Measurements from ENCODE around the gene EXOSC5. TPM values are rescaled to one million over a fixed set of nuclear protein-coding genes. Genes with fewer than 3 reads are reported as not detected.

The EXOSC5 gene
- polyA plus RNA-seq, 1 experiment, result 7.8 TPM

- ChIA-PET CTCF (interaction anchor here (0.9 to 1.9 kb wide), 3 partner anchors 23 to 167 kb away, joined by 3 to 11 read pairs (median 5); no protein-coding TSS in a partner anchor), POLR2A (interaction anchor here (2.1 kb wide), 1 partner anchor 13 kb away, joined by 7 read pairs; the partner anchor contains the start of gene DMAC2)
These were observed 29.1 kb upstream of the EXOSC5 start for GRCh38 chr19:41426116-41426841.

GRCh38 chr19:41425174-41426115 is 28.3 kb upstream of the EXOSC5 start:
- DNase-seq (ENCODE audit: low read depth, low spot score), result no peak
- Histone ChIP-seq H3K9me3 (ENCODE audit: control insufficient read depth, insufficient read depth, low read length) (no peaks in the 10 kb centered on the region; the same call in 1 of the 2 replicates), H3K27ac (ENCODE audit: low read depth, low read length) (no peak overlapping the region), H3K27me3 (ENCODE audit: control insufficient read depth, insufficient read depth, low read length) (no peaks in the 10 kb centered on the region), H3K4me3 (ENCODE audit: low read depth, low read length) (no peak overlapping the region)
- ChIA-PET POLR2A (no interaction called here), CTCF (no interaction called here)
- no peak for TF ChIP-seq CTCF (IDR thresholded peaks at IDR 0.05; ENCODE audit: low read depth, low read length)

More at GRCh38 chr19:41426116-41426841, 29.1 kb upstream of the EXOSC5 start:
- DNase-seq (ENCODE audit: low read depth, low spot score), result no peak
- Histone ChIP-seq H3K27ac (ENCODE audit: low read depth, low read length) (no peak overlapping the region), H3K9me3 (ENCODE audit: control insufficient read depth, insufficient read depth, low read length) (no peaks in the 10 kb centered on the region; the same call in 1 of the 2 replicates), H3K27me3 (ENCODE audit: control insufficient read depth, insufficient read depth, low read length) (no peaks in the 10 kb centered on the region), H3K4me3 (ENCODE audit: low read depth, low read length) (peak overlapping the region; percentile 55)
- no peak for TF ChIP-seq CTCF (IDR thresholded peaks at IDR 0.05; ENCODE audit: low read depth, low read length)

GRCh38 chr19:41424335-41425173 is 27.4 kb upstream of the EXOSC5 start:
- no peak for TF ChIP-seq CTCF (IDR thresholded peaks at IDR 0.05; ENCODE audit: low read depth, low read length)
- DNase-seq (ENCODE audit: low read depth, low spot score), result no peak
- no peaks in the 10 kb centered on the region; the same call in 1 of the 2 replicates for H3K9me3 ChIP-seq (ENCODE audit: control insufficient read depth, insufficient read depth, low read length)
- CTCF ChIA-PET, result interaction anchor here (0.6 kb wide), 1 partner anchor 450 kb away, joined by 3 read pairs; no protein-coding TSS in a partner anchor
- no peaks in the 10 kb centered on the region for H3K27me3 ChIP-seq (ENCODE audit: control insufficient read depth, insufficient read depth, low read length)
- H3K27ac ChIP-seq (ENCODE audit: low read depth, low read length), result no peak overlapping the region
- no peak overlapping the region for H3K4me3 ChIP-seq (ENCODE audit: low read depth, low read length)
- POLR2A ChIA-PET, result interaction anchor here (0.6 kb wide), 1 partner anchor 203 kb away, joined by 4 read pairs; no protein-coding TSS in a partner anchor

- Histone ChIP-seq H3K9me3 (ENCODE audit: control insufficient read depth, insufficient read depth, low read length) (no peaks in the 10 kb centered on the region; the same call in 1 of the 2 replicates), H3K27me3 (ENCODE audit: control insufficient read depth, insufficient read depth, low read length) (no peaks in the 10 kb centered on the region), H3K4me3 (ENCODE audit: low read depth, low read length) (no peak overlapping the region), H3K27ac (ENCODE audit: low read depth, low read length) (no peak overlapping the region)
- no peak for TF ChIP-seq CTCF (IDR thresholded peaks at IDR 0.05; ENCODE audit: low read depth, low read length)
- DNase-seq (ENCODE audit: low read depth, low spot score), result no peak
- CTCF ChIA-PET, result no interaction called here
- POLR2A ChIA-PET, result no interaction called here
These were observed 25.8 kb upstream of the EXOSC5 start for GRCh38 chr19:41422955-41423354.
